HG03521 (cell line): ENCODE data around the gene ADCY5.

Experiments
- ATAC-seq: cut with Tn5 transposase; IDR thresholded peaks from one replicate; pipeline ENCODE4 v1.9.1; 2021; ENCODE audit warnings: mild to moderate bottlenecking, moderate library complexity; ENCODE audit not compliant: unreplicated experiment

ADCY5 gene

GRCh38 chr3:123372686-123373473 is 76.0 kb downstream of the ADCY5 start:
- ATAC-seq, result no peak

GRCh38 chr3:123371859-123372685 is 76.8 kb downstream of the ADCY5 start:
- no peak for ATAC-seq

GRCh38 chr3:123371426-123371825 is 77.5 kb downstream of the ADCY5 start:
- ATAC-seq, result no peak

GRCh38 chr3:123370819-123371218 is 78.1 kb downstream of the ADCY5 start:
- no peak for ATAC-seq

GRCh38 chr3:123369085-123369484 is 79.8 kb downstream of the ADCY5 start:
- ATAC-seq, result no peak

- no peak for ATAC-seq
Observed at GRCh38 chr3:123367467-123368154, 81.3 kb downstream of the ADCY5 start.

- no peak for ATAC-seq
Observed at GRCh38 chr3:123365450-123366143, 83.3 kb downstream of the ADCY5 start.

GRCh38 chr3:123361071-123361470 is 87.8 kb downstream of the ADCY5 start:
- ATAC-seq, result no peak

- ATAC-seq, result no peak
Observed at GRCh38 chr3:123357275-123357674, 91.6 kb downstream of the ADCY5 start.

- ATAC-seq, result no peak
Observed at GRCh38 chr3:123353850-123354233, 95.0 kb downstream of the ADCY5 start.

GRCh38 chr3:123353227-123353849 is 95.6 kb downstream of the ADCY5 start:
- ATAC-seq, result no peak

- ATAC-seq, result no peak
Observed at GRCh38 chr3:123352134-123352554, 96.7 kb downstream of the ADCY5 start.

- no peak for ATAC-seq
Observed at GRCh38 chr3:123351501-123351900, 97.4 kb downstream of the ADCY5 start.

- ATAC-seq, result no peak
Observed at GRCh38 chr3:123350971-123351370, 97.9 kb downstream of the ADCY5 start.

- ATAC-seq, result no peak
Observed at GRCh38 chr3:123349566-123350435, 99.1 kb downstream of the ADCY5 start.

GRCh38 chr3:123349201-123349535 is 99.7 kb downstream of the ADCY5 start:
- no peak for ATAC-seq

- ATAC-seq, result no peak
Observed at GRCh38 chr3:123348471-123349200, 100.3 kb downstream of the ADCY5 start.

- ATAC-seq, result no peak
Observed at GRCh38 chr3:123347691-123348264, 101.1 kb downstream of the ADCY5 start.

GRCh38 chr3:123347205-123347604 is 101.7 kb downstream of the ADCY5 start:
- ATAC-seq, result no peak
